Esophagus squamous epithelium (tissue), 5 donors: ENCODE data around the gene LTBP1. TPM values are rescaled to one million over a fixed set of nuclear protein-coding genes. Genes with fewer than 3 reads are reported as not detected.

Source experiments
- DNase-seq: peaks from one replicate; lab custom pipeline; 2025; lab: John Stamatoyannopoulos, UW
- H3K27ac ChIP-seq, 4 donors: fragments of 200-600 bp; sonication (generic); one replicate each; pipeline ENCODE4 v1.5.1; 2016 to 2019; ENCODE audit warnings: mild to moderate bottlenecking in 1 of 4
- H3K27me3 ChIP-seq, 4 donors: fragments of 200-600 bp; sonication (generic); 1 replicate in 3 of 4; 2 replicates in 1 of 4; pipeline versions ENCODE4 v1.5.1 to v1.6.0; 2017 to 2021; ENCODE audit warnings: antibody characterized with exemption in 1 of 4
- H3K36me3 ChIP-seq, 3 donors: fragments of 200-600 bp; sonication (generic); one replicate each; pipeline ENCODE4 v1.5.1; 2016 to 2019
- H3K4me1 ChIP-seq, 3 donors: fragments of 200-600 bp; sonication (generic); one replicate each; pipeline ENCODE4 v1.5.1; 2017 to 2019
- H3K4me3 ChIP-seq, 4 donors: fragments of 200-600 bp; sonication (generic); 1 replicate in 3 of 4; 2 replicates in 1 of 4; pipeline ENCODE4 v1.5.1; 2016 to 2019; ENCODE audit warnings: mild to moderate bottlenecking in 2 of 4, moderate library complexity in 1 of 4
- H3K9me3 ChIP-seq, 3 donors: fragments of 200-600 bp; sonication (generic); one replicate each; pipeline ENCODE4 v1.5.1; 2016 to 2019
- CTCF ChIP-seq, 6 experiments: fragments of 450-650 bp in 4 of 6; fragments of 200-600 bp in 2 of 6; sonication (generic) in 2 of 6; IDR thresholded peaks; one replicate each; pipeline ENCODE4 v1.5.1; 2016 to 2019; ENCODE audit warnings: antibody characterized with exemption in 6 of 6, mild to moderate bottlenecking in 4 of 6, moderate library complexity in 4 of 6
- POLR2A ChIP-seq, 4 donors: fragments of 450-650 bp; IDR thresholded peaks; one replicate each; pipeline ENCODE4 v1.6.1; 2017; ENCODE audit warnings: antibody characterized with exemption in 4 of 4, mild to moderate bottlenecking in 4 of 4, moderate library complexity in 3 of 4
- WGBS, 2 donors: methylation state at CpG; one replicate each; pipeline ENCODE4 v1.1.5; 2018; 5-methylcytosine and 5-hydroxymethylcytosine counted together
- intact Hi-C: fragments of 100-400 bp; cut with DNase I; formaldehyde crosslinking; loops from one replicate; pipeline ENCODE4 v1.15.0; 2022
- total RNA-seq, 4 donors: library from RNA; depleted of rRNA; stranded (reverse); fragments of >200 nt; gene quantifications; one replicate each; pipeline ENCODE4 v1.1.0, GENCODE V29; 2016
- donor health status: DM: yes; HTN: yes; CAD: no.

The LTBP1 gene
- total RNA-seq, 4 donors from 2014 or later = 5.5 to 69.4 (median 32.6) TPM

GRCh38 chr2:33242845-33243244, 296.1 kb downstream of the LTBP1 start:
- H3K36me3 ChIP-seq = no peaks in the 10 kb centered on the region
- H3K4me1 ChIP-seq = no peaks in the 10 kb centered on the region
- H3K27ac ChIP-seq = no peak overlapping the region
- no peak for DNase-seq
- no peaks in the 10 kb centered on the region for H3K27me3 ChIP-seq
- TF ChIP-seq CTCF (IDR thresholded peaks at IDR 0.05) (no peak), POLR2A (IDR thresholded peaks at IDR 0.05) (no peak)
- no peaks in the 10 kb centered on the region for H3K9me3 ChIP-seq
- H3K4me3 ChIP-seq = no peak overlapping the region
- 53 to 71% methylated on average over 1 of the region's 1 CpG for WGBS, 2 donors
- intact Hi-C loops = no loop called here

GRCh38 chr2:33246432-33246831, 299.7 kb downstream of the LTBP1 start:
- Histone ChIP-seq H3K9me3 (no peaks in the 10 kb centered on the region), H3K36me3 (peaks cover 0 to 7% (median 0%) of the 10 kb centered on the region in 3 donors), H3K4me3 (no peak overlapping the region), H3K4me1 (no peaks in the 10 kb centered on the region), H3K27me3 (no peaks in the 10 kb centered on the region), H3K27ac (no peak overlapping the region)
- intact Hi-C loops = no loop called here
- TF ChIP-seq POLR2A (IDR thresholded peaks at IDR 0.05) (no peak), CTCF (IDR thresholded peaks at IDR 0.05) (no peak)
- WGBS, 2 donors = 85 to 88% methylated on average over 4 of the region's 4 CpGs
- no peak for DNase-seq

GRCh38 chr2:33247365-33247764, 300.6 kb downstream of the LTBP1 start:
- Histone ChIP-seq H3K9me3 (no peaks in the 10 kb centered on the region), H3K27me3 (no peaks in the 10 kb centered on the region), H3K4me1 (no peaks in the 10 kb centered on the region), H3K27ac (no peak overlapping the region), H3K4me3 (no peak overlapping the region), H3K36me3 (peaks cover 0 to 7% (median 0%) of the 10 kb centered on the region in 3 donors)
- intact Hi-C loops = no loop called here
- WGBS, 2 donors = 70 to 73% methylated on average over 1 of the region's 1 CpG
- no peak for DNase-seq
- no peak for TF ChIP-seq POLR2A (IDR thresholded peaks at IDR 0.05)
- TF ChIP-seq CTCF (IDR thresholded peaks at IDR 0.05) = no peak

- no peaks in the 10 kb centered on the region for H3K27me3 ChIP-seq
- 92 to 96% methylated on average over 2 to 3 of the region's 5 CpGs for WGBS, 2 donors
- no peaks in the 10 kb centered on the region for H3K4me1 ChIP-seq
- no peaks in the 10 kb centered on the region for H3K9me3 ChIP-seq
- no peak overlapping the region for H3K4me3 ChIP-seq
- TF ChIP-seq POLR2A (IDR thresholded peaks at IDR 0.05) = no peak
- no peak for TF ChIP-seq CTCF (IDR thresholded peaks at IDR 0.05)
- intact Hi-C loops = no loop called here
- peaks cover 0 to 7% (median 0%) of the 10 kb centered on the region in 3 donors for H3K36me3 ChIP-seq
- no peak overlapping the region for H3K27ac ChIP-seq
- no peak for DNase-seq
These were observed 303.8 kb downstream of the LTBP1 start for GRCh38 chr2:33250417-33251029.

- intact Hi-C loops = no loop called here
- H3K9me3 ChIP-seq = no peaks in the 10 kb centered on the region
- DNase-seq = no peak
- no peak for TF ChIP-seq CTCF (IDR thresholded peaks at IDR 0.05)
- no peak for TF ChIP-seq POLR2A (IDR thresholded peaks at IDR 0.05)
- H3K4me3 ChIP-seq = no peak overlapping the region
- no peaks in the 10 kb centered on the region for H3K36me3 ChIP-seq
- H3K27ac ChIP-seq = no peak overlapping the region
- H3K4me1 ChIP-seq = no peaks in the 10 kb centered on the region
- H3K27me3 ChIP-seq = no peaks in the 10 kb centered on the region
- WGBS, 2 donors = 92% methylated on average over 6 of the region's 6 CpGs
These were observed 309.5 kb downstream of the LTBP1 start for GRCh38 chr2:33256162-33256755.
